KOPT-K1 (cell line): ENCODE data around the gene CHRM5.
"Not testable (repeated sequence)": the region's sequence is repeated elsewhere in the genome, so short reads cannot be mapped to it uniquely, and the experiment has no call there.

Source experiments
- H3K27ac ChIP-seq: fragments of 200-600 bp; sonication (generic); 2 replicates; pipeline ENCODE4 v1.5.1; 2016; ENCODE audit warnings: antibody characterized with exemption, mild to moderate bottlenecking, low read depth, low read length; ENCODE audit not compliant: poor library complexity, severe bottlenecking
- H3K36me3 ChIP-seq: fragments of 200-600 bp; sonication (generic); 2 replicates; pipeline ENCODE4 v1.5.1; 2017; ENCODE audit warnings: antibody characterized with exemption, mild to moderate bottlenecking, low read length, moderate library complexity; ENCODE audit not compliant: insufficient read depth
- H3K9me3 ChIP-seq: fragments of 200-600 bp; sonication (generic); 2 replicates; pipeline ENCODE4 v1.5.1; 2017; ENCODE audit warnings: antibody characterized with exemption, low read length, mild to moderate bottlenecking; ENCODE audit not compliant: insufficient read depth, poor library complexity, severe bottlenecking

Gene CHRM5

DNA sequence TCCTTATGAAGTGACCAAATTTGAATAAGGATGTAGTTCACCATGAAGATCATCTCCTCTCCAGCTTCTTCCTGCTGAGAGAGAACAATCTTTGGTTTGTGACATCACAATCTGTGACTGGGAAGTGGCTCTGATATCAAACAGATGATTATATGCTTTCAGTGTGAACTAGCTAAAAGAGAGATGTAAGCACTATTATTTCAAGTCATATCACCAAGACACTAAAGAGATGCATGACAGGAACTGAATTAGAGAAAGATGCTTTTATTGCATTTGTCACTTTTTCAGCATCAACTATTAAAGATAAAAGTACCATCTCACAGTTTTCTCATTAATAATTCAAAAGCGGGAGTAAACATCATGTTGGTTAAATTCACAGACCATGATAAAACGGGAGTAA, 3.5 kb downstream of the CHRM5 start:
- Histone ChIP-seq H3K9me3 (no peaks in the 10 kb centered on the region), H3K27ac (no peak overlapping the region), H3K36me3 (no peaks in the 10 kb centered on the region)

DNA sequence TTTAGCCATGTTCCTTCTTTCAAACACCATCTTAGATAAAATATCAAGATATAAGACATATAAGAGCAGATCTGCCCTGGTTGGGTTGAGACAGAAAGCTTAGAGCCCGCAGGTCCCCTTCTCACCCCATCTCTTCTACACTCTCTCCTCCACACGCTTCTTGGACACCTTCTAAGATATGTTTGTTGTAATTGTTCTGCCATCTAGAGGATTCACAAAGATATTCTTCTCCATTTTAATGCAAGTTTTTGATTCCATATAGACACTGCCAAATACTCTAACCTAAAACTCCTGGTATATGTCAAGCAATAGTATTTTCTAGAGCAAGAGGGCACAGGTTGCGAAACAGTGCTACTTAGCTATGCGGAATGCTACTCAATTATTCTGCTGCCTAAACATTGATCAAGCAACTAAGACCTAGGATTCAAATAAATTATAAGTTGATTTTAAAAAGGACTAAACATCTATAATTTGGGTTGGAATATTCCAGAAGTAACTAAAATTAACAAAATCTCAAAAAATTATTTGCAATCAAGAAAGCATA, 6.8 kb downstream of the CHRM5 start:
- H3K36me3 ChIP-seq, result no peaks in the 10 kb centered on the region
- H3K27ac ChIP-seq, result no peak overlapping the region
- H3K9me3 ChIP-seq, result no peaks in the 10 kb centered on the region

DNA sequence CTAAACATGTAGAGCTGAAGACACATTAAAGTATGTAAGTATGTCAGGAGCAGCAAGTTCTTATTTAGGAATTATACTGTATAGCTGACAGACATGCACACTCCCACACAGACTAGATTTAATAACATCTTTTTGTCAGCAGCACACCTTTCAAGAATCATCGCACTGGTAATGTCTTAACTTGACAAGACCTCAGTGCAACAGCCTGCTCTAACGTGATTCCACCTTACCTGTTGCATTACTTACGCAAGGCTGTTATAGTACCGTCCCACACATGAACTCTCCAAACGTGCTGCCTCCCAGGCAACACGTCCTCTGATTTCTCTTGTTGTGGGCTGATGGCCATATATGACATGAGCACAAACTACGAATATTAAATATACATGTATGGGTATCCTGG, 11.9 kb downstream of the CHRM5 start:
- no peaks in the 10 kb centered on the region for H3K9me3 ChIP-seq
- H3K36me3 ChIP-seq, result no peaks in the 10 kb centered on the region
- H3K27ac ChIP-seq, result no peak overlapping the region

DNA sequence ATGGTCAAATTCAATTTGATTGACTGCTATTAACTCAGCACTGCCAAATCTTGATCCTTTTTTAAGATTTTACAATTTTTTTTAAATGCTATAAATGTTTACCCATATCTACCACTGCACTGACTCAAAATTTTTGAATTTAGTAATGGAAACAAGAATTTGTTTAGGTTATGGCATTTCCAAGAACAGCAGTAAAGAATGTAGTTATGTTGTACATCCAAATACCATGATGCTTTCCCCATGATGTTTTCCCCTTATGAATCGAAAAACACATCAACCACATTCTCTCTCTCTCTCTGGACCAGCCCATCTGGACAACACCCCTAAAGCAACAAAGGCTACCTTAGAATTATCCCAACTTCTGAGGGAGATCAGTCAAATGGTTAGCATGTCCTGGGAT, 14.2 kb downstream of the CHRM5 start:
- no peaks in the 10 kb centered on the region for H3K36me3 ChIP-seq
- H3K27ac ChIP-seq, result no peak overlapping the region
- no peaks in the 10 kb centered on the region for H3K9me3 ChIP-seq

DNA sequence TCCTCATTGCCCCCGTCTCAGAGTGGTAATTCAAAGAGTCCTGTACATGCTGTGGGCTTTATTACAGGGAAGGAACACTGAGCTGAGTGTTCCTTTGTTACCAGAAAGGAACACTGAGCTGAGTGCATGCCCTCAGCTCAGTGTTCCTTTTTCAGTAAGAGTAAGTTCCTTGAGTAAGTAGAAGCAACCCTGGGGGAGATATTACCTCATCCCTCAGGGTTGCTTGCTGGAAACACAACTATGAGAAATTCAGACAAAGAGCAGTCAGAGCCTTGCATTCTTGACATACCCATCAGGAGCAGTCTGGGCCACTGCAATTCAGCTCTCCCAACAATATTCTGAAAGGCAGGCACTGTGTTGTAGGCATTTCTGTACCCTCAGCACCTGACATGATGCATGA, 17.0 kb downstream of the CHRM5 start:
- Histone ChIP-seq H3K27ac (no peak overlapping the region), H3K9me3 (no peaks in the 10 kb centered on the region), H3K36me3 (no peaks in the 10 kb centered on the region)

DNA sequence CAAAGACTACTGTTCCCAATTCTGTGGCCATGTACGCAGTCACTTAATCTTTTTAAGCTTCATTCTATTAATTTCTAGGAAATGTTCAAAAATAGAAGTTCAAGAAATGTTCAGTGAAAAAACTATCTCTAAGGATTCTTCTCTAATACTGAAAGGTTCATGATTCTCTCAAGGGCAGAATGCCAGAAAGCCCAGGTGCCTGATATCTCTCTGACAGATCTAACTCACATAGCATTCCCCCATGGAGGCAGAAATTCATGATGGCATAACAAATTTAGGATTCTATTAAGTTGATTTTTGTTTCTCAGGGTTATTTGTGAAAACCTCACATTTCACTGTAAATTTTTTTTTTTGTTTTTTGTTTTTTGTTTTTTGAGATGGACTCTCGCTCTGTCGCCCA, 17.5 kb downstream of the CHRM5 start:
- H3K9me3 ChIP-seq, result no peaks in the 10 kb centered on the region
- H3K27ac ChIP-seq, result no peak overlapping the region
- no peaks in the 10 kb centered on the region for H3K36me3 ChIP-seq

DNA sequence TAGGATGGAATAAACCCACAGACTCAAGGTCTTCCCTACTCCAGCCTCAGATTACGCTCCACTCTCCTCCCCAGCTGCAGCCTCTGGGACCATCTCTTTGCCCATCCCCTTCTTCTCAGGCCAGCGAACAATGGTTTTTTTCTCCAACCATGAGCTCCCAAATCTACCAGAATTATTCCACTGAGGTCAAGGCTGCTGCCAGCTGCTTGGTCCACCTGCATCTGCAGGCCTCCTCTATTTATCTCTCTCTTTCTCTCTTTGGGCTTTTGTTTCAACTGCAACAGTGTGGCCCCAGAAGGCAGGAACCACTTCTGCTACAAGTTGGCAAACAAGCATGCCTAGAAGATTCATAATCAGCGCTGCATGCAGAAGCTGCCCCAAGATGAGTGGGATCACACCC, 19.1 kb downstream of the CHRM5 start:
- H3K36me3 ChIP-seq, result no peaks in the 10 kb centered on the region
- H3K9me3 ChIP-seq, result no peaks in the 10 kb centered on the region
- no peak overlapping the region for H3K27ac ChIP-seq

DNA sequence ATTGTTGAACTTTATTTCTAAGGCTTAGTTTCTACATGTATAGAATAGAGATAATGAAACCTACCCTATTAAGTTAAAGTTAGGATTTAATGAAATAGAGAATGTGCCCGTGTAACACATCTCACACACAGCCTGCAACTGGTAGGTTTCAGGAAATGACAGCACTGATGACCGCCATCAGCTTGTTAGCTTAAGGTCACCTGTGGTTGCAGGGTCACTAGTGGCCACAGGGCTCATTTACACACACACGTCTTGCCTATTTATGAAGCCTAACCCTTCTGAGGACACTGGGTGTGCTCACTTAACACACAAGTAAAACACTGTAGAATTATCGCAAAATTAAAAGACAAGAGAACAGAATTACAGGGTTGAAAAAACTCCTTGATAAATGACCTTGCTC, 20.1 kb downstream of the CHRM5 start:
- H3K9me3 ChIP-seq, result no peaks in the 10 kb centered on the region
- no peaks in the 10 kb centered on the region for H3K36me3 ChIP-seq

DNA sequence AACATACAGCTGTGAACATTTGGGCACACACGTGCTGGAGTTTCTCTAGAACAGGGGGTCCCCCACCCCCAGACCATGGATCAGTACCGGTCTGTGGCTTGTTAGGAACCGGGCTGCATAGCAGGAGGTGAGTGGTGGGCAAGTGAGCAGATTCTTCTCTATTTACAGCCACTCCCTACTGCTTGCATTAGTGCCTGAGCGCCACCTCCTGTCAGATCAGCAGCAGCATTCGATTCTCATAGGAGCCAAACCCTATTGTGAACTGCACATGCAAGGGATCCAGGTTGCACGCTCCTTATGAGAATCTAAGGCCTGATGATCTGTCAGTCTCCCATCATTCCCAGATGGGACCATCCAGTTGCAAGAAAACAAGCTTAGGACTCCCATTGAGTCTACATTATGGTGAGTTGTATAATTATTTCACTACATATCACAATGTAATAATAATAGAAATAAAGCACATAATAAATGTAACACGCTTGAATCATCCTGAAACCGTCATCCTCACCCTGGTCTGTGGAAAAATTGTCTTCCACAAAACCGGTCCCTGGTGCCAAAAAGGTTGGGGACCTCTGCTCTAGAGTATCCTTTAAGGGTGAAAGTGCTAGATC, 25.8 kb downstream of the CHRM5 start:
- Histone ChIP-seq H3K27ac (no peak overlapping the region), H3K9me3 (no peaks in the 10 kb centered on the region), H3K36me3 (no peaks in the 10 kb centered on the region)

More for the DNA sequence above, 20.1 kb downstream of the CHRM5 start:
- H3K27ac ChIP-seq, result no peak overlapping the region

DNA sequence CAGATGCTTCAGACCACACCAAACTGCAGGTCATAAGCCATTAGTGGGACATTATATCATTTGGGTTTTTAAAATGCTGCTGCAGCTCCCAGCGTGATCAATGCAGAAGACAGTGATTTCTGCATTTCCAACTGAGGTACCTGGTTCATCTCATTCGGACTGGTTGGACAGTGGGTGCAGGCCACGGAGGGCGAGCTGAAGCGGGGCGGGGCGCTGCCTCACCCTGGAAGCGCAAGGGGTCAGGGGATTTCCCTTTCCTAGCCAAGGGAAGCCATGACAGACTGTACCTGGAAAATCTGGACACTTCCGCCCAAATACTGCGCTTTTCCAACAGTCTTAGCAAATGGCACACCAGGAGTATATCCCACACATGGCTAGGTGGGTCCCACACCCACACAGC, 27.4 kb downstream of the CHRM5 start:
- not testable (repeated sequence) for H3K27ac ChIP-seq, H3K9me3 ChIP-seq, H3K36me3 ChIP-seq

DNA sequence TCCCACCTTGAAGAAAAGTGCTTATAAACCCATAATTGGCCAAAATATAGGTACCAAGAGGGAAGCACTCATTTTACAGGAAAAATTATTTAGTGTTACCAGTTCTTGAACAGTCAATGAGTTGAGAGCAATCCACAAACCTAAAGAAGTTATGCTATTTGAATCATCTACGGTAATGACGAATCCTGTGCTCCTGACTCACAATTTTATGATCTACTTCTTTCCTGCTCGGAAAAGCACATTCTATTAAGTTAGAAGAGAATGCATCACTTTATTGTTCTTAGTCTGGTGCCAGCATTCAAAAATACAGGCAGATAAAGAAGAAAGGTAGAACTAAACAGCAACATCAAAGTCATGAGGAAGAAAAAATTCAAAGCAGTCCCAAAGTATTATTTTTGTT, 33.2 kb downstream of the CHRM5 start:
- Histone ChIP-seq H3K9me3 (no peaks in the 10 kb centered on the region), H3K36me3 (no peaks in the 10 kb centered on the region), H3K27ac (no peak overlapping the region)

DNA sequence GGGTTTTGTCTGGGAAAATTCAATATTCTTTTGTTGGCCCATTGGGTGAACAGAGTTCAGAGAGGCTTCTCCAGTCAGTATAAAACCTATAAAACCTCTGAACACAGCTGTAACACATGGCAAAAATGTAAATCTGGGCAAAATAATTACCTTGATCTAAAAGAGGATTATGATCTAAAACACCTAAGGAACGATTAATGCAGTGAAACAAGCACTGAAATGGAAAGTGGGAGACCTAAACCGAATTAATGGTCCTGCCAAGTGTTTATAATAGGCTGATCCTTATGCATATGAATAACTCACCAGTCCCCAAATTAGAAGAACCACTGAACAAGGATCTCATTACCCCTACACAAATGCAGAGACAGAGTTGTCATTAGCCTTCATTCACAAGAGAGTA, 38.1 kb downstream of the CHRM5 start:
- Histone ChIP-seq H3K27ac (no peak overlapping the region), H3K36me3 (no peaks in the 10 kb centered on the region), H3K9me3 (no peaks in the 10 kb centered on the region)

DNA sequence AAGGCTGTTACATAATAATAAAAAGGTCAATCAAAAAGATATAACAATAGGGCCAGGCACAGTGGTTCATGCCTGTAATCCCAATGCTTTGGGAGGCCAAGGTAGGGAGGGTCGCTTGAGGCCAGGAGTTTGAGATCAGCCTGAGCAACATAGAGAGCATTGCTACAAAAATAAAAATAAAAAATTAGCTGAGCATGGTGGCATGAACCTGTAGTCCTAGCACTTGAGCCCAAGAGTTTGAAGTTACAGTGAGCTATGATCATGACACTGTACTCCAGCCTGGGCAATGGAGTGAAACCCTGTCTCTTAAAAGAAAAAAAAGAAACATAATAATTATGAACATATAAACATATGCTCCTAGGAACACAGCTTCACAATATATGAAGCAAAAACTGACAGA, 41.4 kb downstream of the CHRM5 start:
- no peak overlapping the region for H3K27ac ChIP-seq

DNA sequence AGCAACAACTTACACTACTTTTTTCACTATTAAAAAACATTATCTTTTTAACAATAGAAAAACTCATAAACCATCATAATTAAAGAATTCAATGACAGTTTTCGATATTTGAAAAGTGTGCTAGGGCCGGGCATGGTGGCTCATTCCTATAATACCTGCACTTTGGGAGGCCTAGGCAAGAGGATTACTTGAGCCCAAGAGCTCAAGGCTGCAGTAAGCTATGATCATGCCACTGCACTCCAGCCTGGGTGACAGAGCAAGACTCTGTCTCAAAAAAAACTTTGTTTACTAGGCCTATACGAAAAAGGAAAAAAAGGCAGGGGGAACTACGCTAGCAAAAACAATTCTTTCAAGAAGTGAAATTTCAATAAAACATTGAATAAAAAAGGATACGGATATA, 42.6 kb downstream of the CHRM5 start:
- H3K36me3 ChIP-seq, result no peaks in the 10 kb centered on the region
- H3K9me3 ChIP-seq, result no peaks in the 10 kb centered on the region
- H3K27ac ChIP-seq, result no peak overlapping the region

More for the DNA sequence above, 41.4 kb downstream of the CHRM5 start:
- Histone ChIP-seq H3K36me3 (no peaks in the 10 kb centered on the region), H3K9me3 (no peaks in the 10 kb centered on the region)

DNA sequence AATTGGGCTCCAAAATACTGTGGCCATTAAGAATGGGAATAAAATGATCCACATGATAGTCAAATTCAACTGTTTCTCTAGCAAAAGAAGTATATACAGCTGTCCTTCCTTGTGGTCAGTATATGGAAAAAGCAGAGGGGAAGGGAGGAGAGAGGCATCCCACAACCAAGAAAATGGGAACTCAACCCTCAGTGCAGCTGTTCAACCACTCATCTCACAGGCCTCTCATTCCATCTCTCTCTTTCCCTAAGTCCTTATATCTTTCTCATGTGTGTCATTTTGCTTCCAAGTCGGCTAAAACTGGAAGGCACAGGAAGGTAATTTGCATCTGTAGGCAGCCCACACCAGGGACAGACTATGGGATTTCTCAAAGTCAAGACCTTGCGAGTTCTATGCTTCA, 43.2 kb downstream of the CHRM5 start:
- H3K36me3 ChIP-seq, result no peaks in the 10 kb centered on the region
- no peak overlapping the region for H3K27ac ChIP-seq
- no peaks in the 10 kb centered on the region for H3K9me3 ChIP-seq

DNA sequence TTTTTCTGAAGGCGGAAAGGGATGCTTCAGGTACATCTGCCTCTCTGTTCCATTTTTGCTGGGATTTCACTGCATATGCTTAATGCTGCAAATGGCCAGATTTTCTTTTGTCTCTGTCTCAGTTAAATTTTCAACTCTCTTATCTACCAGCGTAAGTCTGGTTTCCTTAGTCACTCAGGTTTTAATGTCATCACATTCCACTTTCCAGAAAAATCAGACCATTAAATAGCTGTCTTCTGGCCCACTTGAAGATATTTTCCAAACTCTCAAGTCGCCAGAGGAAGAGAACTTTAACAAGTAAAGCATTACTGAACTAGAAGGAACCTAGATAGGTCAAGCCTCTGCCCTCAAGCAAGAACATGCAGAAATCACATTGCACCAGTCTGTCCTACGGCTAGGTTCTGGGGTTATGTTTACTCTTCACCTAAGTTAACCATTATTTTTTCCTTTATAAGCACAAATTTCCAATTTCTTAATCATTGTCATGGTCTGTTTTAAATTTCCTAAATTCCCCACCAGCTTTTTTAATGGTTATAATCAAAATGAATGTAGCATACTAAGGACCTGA, 44.2 kb downstream of the CHRM5 start:
- no peaks in the 10 kb centered on the region for H3K9me3 ChIP-seq
- no peak overlapping the region for H3K27ac ChIP-seq
- no peaks in the 10 kb centered on the region for H3K36me3 ChIP-seq
